Measurements from ENCODE around the gene HHIPL1. TPM values are rescaled to one million over a fixed set of nuclear protein-coding genes. Genes with fewer than 3 reads are reported as not detected.
"Not testable (repeated sequence)": the region's sequence is repeated elsewhere in the genome, so short reads cannot be mapped to it uniquely, and the experiment has no call there.

Gene HHIPL1
- total RNA-seq, 1 donor from 2014 or later = 1.1 TPM

GRCh38 chr14:99660006-99660566 lies 15.2 kb downstream of the HHIPL1 start:
- no peak for DNase-seq (ENCODE audit: low read depth)
- Histone ChIP-seq H3K4me3 (ENCODE audit: low read depth, low read length) (no peak overlapping the region), H3K27me3 (ENCODE audit: control insufficient read depth, insufficient read depth, low read length) (peaks cover 40% of the 10 kb centered on the region), H3K36me3 (ENCODE audit: control insufficient read depth, insufficient read depth, low read length) (no peaks in the 10 kb centered on the region)
- no peak for TF ChIP-seq CTCF (IDR thresholded peaks at IDR 0.05; ENCODE audit: insufficient read depth, low read length, poor library complexity, severe bottlenecking)

- no peak for TF ChIP-seq CTCF (IDR thresholded peaks at IDR 0.05; ENCODE audit: insufficient read depth, low read length, poor library complexity, severe bottlenecking)
- Histone ChIP-seq H3K4me3 (ENCODE audit: low read depth, low read length) (no peak overlapping the region), H3K27me3 (ENCODE audit: control insufficient read depth, insufficient read depth, low read length) (peaks cover 40% of the 10 kb centered on the region), H3K36me3 (ENCODE audit: control insufficient read depth, insufficient read depth, low read length) (no peaks in the 10 kb centered on the region)
- no peak for DNase-seq (ENCODE audit: low read depth)
Observed at GRCh38 chr14:99660794-99661193, 15.9 kb downstream of the HHIPL1 start.

GRCh38 chr14:99661206-99661605 lies 16.3 kb downstream of the HHIPL1 start:
- DNase-seq (ENCODE audit: low read depth); H3K4me3 ChIP-seq (ENCODE audit: low read depth, low read length); H3K36me3 ChIP-seq (ENCODE audit: control insufficient read depth, insufficient read depth, low read length): not testable (repeated sequence)
- H3K27me3 ChIP-seq (ENCODE audit: control insufficient read depth, insufficient read depth, low read length) = peaks cover 37% of the 10 kb centered on the region

GRCh38 chr14:99662846-99663245 lies 17.9 kb downstream of the HHIPL1 start:
- H3K36me3 ChIP-seq (ENCODE audit: control insufficient read depth, insufficient read depth, low read length) = no peaks in the 10 kb centered on the region
- no peak for TF ChIP-seq CTCF (IDR thresholded peaks at IDR 0.05; ENCODE audit: insufficient read depth, low read length, poor library complexity, severe bottlenecking)
- H3K4me3 ChIP-seq (ENCODE audit: low read depth, low read length) = no peak overlapping the region
- DNase-seq (ENCODE audit: low read depth) = no peak
- peaks cover 31% of the 10 kb centered on the region for H3K27me3 ChIP-seq (ENCODE audit: control insufficient read depth, insufficient read depth, low read length)

GRCh38 chr14:99663386-99664057 lies 18.6 kb downstream of the HHIPL1 start:
- no peak for DNase-seq (ENCODE audit: low read depth)
- no peak overlapping the region for H3K4me3 ChIP-seq (ENCODE audit: low read depth, low read length)
- no peaks in the 10 kb centered on the region for H3K36me3 ChIP-seq (ENCODE audit: control insufficient read depth, insufficient read depth, low read length)
- H3K27me3 ChIP-seq (ENCODE audit: control insufficient read depth, insufficient read depth, low read length) = peaks cover 25% of the 10 kb centered on the region
- no peak for TF ChIP-seq CTCF (IDR thresholded peaks at IDR 0.05; ENCODE audit: insufficient read depth, low read length, poor library complexity, severe bottlenecking)

- no peak for TF ChIP-seq CTCF (IDR thresholded peaks at IDR 0.05; ENCODE audit: insufficient read depth, low read length, poor library complexity, severe bottlenecking)
- H3K27me3 ChIP-seq (ENCODE audit: control insufficient read depth, insufficient read depth, low read length) = peaks cover 22% of the 10 kb centered on the region
- H3K4me3 ChIP-seq (ENCODE audit: low read depth, low read length) = no peak overlapping the region
- no peak for DNase-seq (ENCODE audit: low read depth)
- H3K36me3 ChIP-seq (ENCODE audit: control insufficient read depth, insufficient read depth, low read length) = no peaks in the 10 kb centered on the region
Observed at GRCh38 chr14:99664058-99664936, 19.4 kb downstream of the HHIPL1 start.

All from kidney epithelial cell (primary cell).